Lower leg skin (tissue), 3 donors: ENCODE data around the gene SOX6.

Source experiments
- POLR2A ChIP-seq, 2 donors: fragments of 450-650 bp; IDR thresholded peaks; one replicate each; pipeline ENCODE4 v1.6.1; 2016 to 2017; ENCODE audit warnings: antibody characterized with exemption in 2 of 2, mild to moderate bottlenecking in 1 of 2, moderate library complexity in 1 of 2
- TF ChIP-seq, protein P1 (sequence below), 3 donors: fragments of 450-650 bp; IDR thresholded peaks; one replicate each; pipeline ENCODE4 v1.5.1; 2016; ENCODE audit warnings: antibody characterized with exemption in 3 of 3, mild to moderate bottlenecking in 3 of 3, moderate library complexity in 2 of 3

DNA sequence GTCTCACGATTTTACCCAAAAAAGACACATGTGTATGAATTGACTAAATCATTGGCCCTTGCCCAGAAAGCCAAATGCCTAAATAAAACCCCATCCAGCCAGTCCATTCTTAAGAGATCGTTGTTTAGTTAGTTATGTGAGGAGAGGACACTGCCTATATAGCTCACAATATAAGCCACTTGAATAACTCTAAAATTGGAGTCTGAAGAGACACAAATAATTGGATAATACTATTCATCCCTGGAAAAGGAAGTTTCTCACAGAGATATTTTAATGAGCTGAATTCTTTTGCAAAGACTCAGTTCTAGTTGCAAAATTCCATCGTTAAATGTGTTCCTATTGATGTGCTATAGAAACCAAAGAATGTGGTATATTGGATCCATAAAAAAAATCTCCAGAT is 176.7 kb downstream of the SOX6 start:
- TF ChIP-seq, protein P1, sequence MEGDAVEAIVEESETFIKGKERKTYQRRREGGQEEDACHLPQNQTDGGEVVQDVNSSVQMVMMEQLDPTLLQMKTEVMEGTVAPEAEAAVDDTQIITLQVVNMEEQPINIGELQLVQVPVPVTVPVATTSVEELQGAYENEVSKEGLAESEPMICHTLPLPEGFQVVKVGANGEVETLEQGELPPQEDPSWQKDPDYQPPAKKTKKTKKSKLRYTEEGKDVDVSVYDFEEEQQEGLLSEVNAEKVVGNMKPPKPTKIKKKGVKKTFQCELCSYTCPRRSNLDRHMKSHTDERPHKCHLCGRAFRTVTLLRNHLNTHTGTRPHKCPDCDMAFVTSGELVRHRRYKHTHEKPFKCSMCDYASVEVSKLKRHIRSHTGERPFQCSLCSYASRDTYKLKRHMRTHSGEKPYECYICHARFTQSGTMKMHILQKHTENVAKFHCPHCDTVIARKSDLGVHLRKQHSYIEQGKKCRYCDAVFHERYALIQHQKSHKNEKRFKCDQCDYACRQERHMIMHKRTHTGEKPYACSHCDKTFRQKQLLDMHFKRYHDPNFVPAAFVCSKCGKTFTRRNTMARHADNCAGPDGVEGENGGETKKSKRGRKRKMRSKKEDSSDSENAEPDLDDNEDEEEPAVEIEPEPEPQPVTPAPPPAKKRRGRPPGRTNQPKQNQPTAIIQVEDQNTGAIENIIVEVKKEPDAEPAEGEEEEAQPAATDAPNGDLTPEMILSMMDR (IDR thresholded peaks at IDR 0.05) = no peak
- TF ChIP-seq POLR2A (IDR thresholded peaks at IDR 0.05) = no peak
